Adrenal gland (tissue), 5 donors: ENCODE results near the gene CGRRF1.

Source experiments
- CTCF ChIP-seq, 6 experiments: fragments of 450-650 bp in 4 of 6; fragments of 200-600 bp in 2 of 6; sonication (generic) in 1 of 6; IDR thresholded peaks; 1 replicate in 5 of 6; 2 replicates in 1 of 6; pipeline versions ENCODE4 v1.5.1 to v1.8.0; 2016 to 2021; ENCODE audit warnings: antibody characterized with exemption in 6 of 6, mild to moderate bottlenecking in 2 of 6, moderate library complexity in 1 of 6
- POLR2A ChIP-seq, 2 donors: fragments of 450-650 bp; IDR thresholded peaks; one replicate each; pipeline ENCODE4 v1.6.1; 2017; ENCODE audit warnings: antibody characterized with exemption in 2 of 2, mild to moderate bottlenecking in 2 of 2, moderate library complexity in 1 of 2
- donor health status: DM: no; HTN: no; CAD: no.

- no peak for TF ChIP-seq CTCF (IDR thresholded peaks at IDR 0.05)
- no peak for TF ChIP-seq POLR2A (IDR thresholded peaks at IDR 0.05)
Observed at GRCh38 chr14:54498095-54498531, 11.6 kb upstream of the CGRRF1 start.
